SJCRH30 (cell line): Measurements from ENCODE around the gene NEU4. TPM values are rescaled to one million over a fixed set of nuclear protein-coding genes. Genes with fewer than 3 reads are reported as not detected.
"Not testable (repeated sequence)": the region's sequence is repeated elsewhere in the genome, so short reads cannot be mapped to it uniquely, and the experiment has no call there.

Source experiments
- DNase-seq, 2 experiments: peaks; one replicate each; pipeline ENCODE4 v3.0.0-alpha.2; 2015 to 2020
- H3K27ac ChIP-seq: fragments of 250-450 bp; sonication (Bioruptor Pico); 2 replicates; pipeline ENCODE4 v1.5.1; 2020; ENCODE audit warnings: mild to moderate bottlenecking, moderate library complexity
- H3K27me3 ChIP-seq: fragments of 250-450 bp; sonication (Bioruptor Pico); 2 replicates; pipeline ENCODE4 v1.5.1; 2020; ENCODE audit warnings: mild to moderate bottlenecking, moderate library complexity
- H3K36me3 ChIP-seq: fragments of 250-450 bp; sonication (Bioruptor Pico); 2 replicates; pipeline ENCODE4 v1.5.1; 2020; ENCODE audit warnings: mild to moderate bottlenecking, moderate library complexity
- H3K4me1 ChIP-seq: fragments of 250-450 bp; sonication (Bioruptor Pico); 2 replicates; pipeline ENCODE4 v1.5.1; 2020; ENCODE audit warnings: mild to moderate bottlenecking, moderate library complexity
- H3K4me3 ChIP-seq: fragments of 250-450 bp; sonication (Bioruptor Pico); 2 replicates; pipeline ENCODE4 v1.5.1; 2020; ENCODE audit warnings: mild to moderate bottlenecking, moderate library complexity
- H3K9me3 ChIP-seq: fragments of 250-450 bp; sonication (Bioruptor Pico); replicated peaks from 2 replicates; pipeline ENCODE4 v1.5.1; 2020; ENCODE audit warnings: mild to moderate bottlenecking, moderate library complexity
- total RNA-seq: library from RNA; depleted of rRNA; stranded (reverse); fragments of >200 nt; shearing (Covaris generic); gene quantifications from 2 replicates; pipeline ENCODE4 v1.2.3, GENCODE V29; 2014

The NEU4 gene
- total RNA-seq, 1 experiment from 2014 or later, result 6.8 TPM

GRCh38 chr2:241788135-241788534, 20.9 kb upstream of the NEU4 start:
- Histone ChIP-seq H3K4me3 (no peak overlapping the region), H3K36me3 (no peaks in the 10 kb centered on the region), H3K9me3 (peaks cover 6% of the 10 kb centered on the region), H3K27ac (no peak overlapping the region), H3K4me1 (no peaks in the 10 kb centered on the region), H3K27me3 (no peaks in the 10 kb centered on the region)
- no peak for DNase-seq

DNA sequence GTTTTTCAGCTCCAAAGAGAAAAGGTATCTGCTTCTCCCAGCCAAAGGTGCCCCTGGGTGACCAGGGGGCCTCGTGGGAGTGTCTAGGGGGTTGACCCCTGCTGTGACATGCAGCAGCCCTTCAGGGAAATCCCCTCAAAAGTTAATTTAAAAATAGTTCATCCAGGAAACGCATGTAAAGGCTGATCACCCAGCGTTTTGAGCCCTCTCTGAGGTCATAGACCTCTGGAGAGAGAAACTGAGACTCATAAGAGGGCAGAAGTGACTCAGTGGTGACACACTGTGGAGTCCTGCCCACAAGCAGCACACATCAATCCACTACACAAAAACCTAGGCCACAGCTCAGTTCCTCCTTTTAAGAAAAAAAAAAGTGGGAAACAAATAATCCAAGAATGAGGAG, 20.4 kb upstream of the NEU4 start:
- no peak for DNase-seq
- peaks cover 1% of the 10 kb centered on the region; the same call in 1 of the 2 replicates for H3K9me3 ChIP-seq

GRCh38 chr2:241791385-241791784, 17.6 kb upstream of the NEU4 start:
- not testable (repeated sequence) for H3K27me3 ChIP-seq, H3K4me1 ChIP-seq, H3K4me3 ChIP-seq, DNase-seq, H3K36me3 ChIP-seq, H3K27ac ChIP-seq, H3K9me3 ChIP-seq

More for the DNA sequence above, 20.4 kb upstream of the NEU4 start:
- Histone ChIP-seq H3K4me3 (no peak overlapping the region), H3K27ac (no peak overlapping the region), H3K4me1 (no peaks in the 10 kb centered on the region), H3K27me3 (no peaks in the 10 kb centered on the region), H3K36me3 (no peaks in the 10 kb centered on the region)

GRCh38 chr2:241793385-241793784, 15.6 kb upstream of the NEU4 start:
- Histone ChIP-seq H3K4me1 (no peaks in the 10 kb centered on the region), H3K9me3 (no peaks in the 10 kb centered on the region), H3K36me3 (no peaks in the 10 kb centered on the region), H3K4me3 (no peak overlapping the region), H3K27ac (no peak overlapping the region), H3K27me3 (peaks cover 6% of the 10 kb centered on the region; the same call in 1 of the 2 replicates)
- no peak for DNase-seq

GRCh38 chr2:241794250-241794823, 14.7 kb upstream of the NEU4 start:
- no peak for DNase-seq
- H3K36me3 ChIP-seq, result no peaks in the 10 kb centered on the region
- H3K27ac ChIP-seq, result no peak overlapping the region
- H3K9me3 ChIP-seq, result no peaks in the 10 kb centered on the region
- peaks cover 6% of the 10 kb centered on the region; the same call in 1 of the 2 replicates for H3K27me3 ChIP-seq
- H3K4me1 ChIP-seq, result no peaks in the 10 kb centered on the region
- H3K4me3 ChIP-seq, result no peak overlapping the region

DNA sequence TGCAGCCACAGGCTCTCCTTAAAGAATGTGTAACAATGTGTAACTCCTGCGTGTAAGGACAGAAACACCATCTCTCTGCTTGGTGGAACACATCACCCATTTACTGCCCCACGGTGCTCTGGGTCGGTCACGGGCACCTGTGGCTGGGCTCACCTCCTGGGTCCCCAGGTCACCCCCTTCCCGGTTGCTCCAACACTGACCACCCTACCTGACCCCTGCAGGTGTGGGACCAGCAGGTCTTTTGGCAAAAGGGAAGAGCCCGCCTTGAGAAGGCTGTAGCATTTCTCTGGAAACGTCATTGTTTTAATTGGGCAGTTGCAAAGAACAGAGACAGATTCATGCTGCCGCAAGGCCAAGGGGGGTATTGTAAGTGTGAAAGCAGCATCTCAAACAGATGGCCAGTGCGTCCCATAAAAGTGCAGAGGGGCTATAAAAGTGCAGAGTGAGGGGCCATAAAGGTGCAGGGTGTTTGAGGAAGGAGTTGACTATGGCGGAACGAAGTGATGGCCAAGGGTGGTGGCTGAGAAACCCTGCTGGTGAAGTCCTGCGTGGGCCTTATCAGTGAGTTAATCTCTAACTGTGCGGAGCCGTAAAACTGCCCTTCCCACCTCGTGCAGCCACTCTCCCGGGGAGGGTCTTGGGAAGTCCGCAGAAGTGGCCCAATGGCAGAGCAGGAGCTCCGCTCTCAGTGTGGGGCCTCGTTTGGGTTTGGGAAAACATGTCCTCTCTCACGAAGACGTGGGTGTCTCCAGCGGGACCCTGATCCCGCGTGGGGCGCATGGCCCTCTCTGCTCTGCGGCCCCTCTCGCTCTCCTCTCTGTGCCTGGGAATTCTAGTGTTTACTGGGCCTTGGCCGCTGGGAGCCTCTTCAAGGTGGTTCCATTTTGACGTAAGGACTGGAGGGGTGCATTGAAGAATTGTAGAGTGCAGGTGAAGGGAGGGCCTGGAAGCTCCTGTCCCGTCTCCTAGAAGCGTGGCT, 13.7 kb upstream of the NEU4 start:
- no peak overlapping the region for H3K27ac ChIP-seq
- H3K9me3 ChIP-seq, result no peaks in the 10 kb centered on the region
- no peak for DNase-seq
- H3K4me1 ChIP-seq, result no peaks in the 10 kb centered on the region
- no peak overlapping the region for H3K4me3 ChIP-seq
- peaks cover 6% of the 10 kb centered on the region; the same call in 1 of the 2 replicates for H3K27me3 ChIP-seq
- no peaks in the 10 kb centered on the region for H3K36me3 ChIP-seq

DNA sequence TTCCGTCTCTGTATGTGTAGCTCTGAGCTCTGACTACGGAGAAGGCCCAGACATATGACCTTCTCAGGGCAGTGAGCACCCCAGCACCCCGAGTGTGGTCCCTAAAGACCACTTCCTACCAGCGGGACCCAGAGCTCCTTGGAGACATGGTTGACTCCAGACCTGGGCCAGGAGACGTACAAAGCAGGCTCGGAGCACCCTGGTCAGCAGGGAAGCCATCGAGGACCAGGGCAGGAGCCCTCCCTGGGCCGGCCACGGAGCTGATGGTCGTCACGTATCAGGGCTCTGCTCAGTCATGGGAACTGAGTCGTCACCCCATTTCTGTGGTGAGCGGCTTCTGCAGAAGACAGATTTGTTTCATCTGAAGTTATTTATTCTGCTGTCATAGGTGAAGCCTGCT, 12.8 kb upstream of the NEU4 start:
- H3K9me3 ChIP-seq, result no peaks in the 10 kb centered on the region
- H3K4me1 ChIP-seq, result no peaks in the 10 kb centered on the region
- H3K36me3 ChIP-seq, result no peaks in the 10 kb centered on the region
- H3K27me3 ChIP-seq, result peaks cover 9% of the 10 kb centered on the region; the same call in 1 of the 2 replicates
- H3K27ac ChIP-seq, result no peak overlapping the region
- DNase-seq, result no peak
- H3K4me3 ChIP-seq, result no peak overlapping the region

DNA sequence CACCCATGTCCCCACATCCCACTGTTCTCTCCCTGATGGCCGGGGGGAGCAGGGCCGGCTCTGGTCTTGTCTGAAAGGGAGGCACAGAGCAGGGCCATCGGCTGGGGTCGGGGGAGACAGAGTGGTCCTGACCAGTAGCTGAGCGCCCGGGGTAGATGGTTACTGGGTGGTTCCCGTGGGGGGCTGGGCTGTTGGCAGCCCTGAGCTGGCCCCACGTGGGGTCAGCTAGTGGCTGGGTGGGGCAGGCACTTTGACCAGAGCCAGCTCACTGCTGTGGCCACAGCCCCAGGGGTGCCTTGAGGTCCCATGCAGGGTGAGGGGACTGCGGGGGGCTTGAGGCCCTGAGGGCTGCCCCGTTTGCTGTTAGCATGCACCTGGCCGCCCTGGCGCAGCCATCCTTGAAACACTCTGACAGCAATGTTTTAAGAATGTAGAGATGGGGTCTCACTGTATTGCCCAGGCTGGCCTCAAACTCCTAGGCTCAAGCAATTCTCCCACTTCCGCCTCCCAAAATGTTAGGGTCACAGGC, 12.3 kb upstream of the NEU4 start:
- Histone ChIP-seq H3K4me3 (no peak overlapping the region), H3K36me3 (no peaks in the 10 kb centered on the region), H3K4me1 (no peaks in the 10 kb centered on the region), H3K27me3 (peaks cover 9% of the 10 kb centered on the region; the same call in 1 of the 2 replicates), H3K27ac (no peak overlapping the region), H3K9me3 (no peaks in the 10 kb centered on the region)
- DNase-seq, result no peak

DNA sequence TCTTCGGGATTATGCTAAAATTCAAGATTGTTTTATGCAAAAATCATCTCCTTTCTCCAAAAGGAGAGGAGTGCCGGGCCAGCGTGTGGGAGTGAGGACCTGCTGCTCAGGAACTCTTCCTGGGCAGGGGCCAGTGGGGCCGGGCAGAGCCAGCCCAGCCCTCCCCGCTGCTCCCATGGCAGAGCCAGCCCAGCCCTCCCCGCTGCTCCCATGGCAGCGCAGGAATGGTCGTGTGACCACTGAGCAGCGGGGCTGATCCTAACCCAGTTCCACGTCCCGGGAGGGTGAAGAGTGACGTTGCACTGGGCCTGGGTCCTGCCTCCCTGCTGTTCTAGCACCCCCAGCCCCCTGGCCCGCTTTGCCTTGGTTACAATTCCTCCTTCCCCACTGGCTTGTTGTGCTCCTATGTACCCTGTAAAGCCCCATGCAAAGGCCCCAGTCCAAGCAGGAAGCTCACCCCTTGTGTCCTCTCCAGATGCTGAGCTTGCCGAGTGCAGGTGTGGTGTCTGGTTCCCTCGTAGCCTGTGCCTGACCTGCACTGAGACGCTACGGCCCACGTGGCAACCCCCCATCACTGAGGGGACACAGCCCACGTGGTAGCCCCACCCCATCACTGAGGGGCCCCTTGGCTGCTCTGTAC, 11.4 kb upstream of the NEU4 start:
- no peaks in the 10 kb centered on the region for H3K9me3 ChIP-seq
- no peak for DNase-seq
- no peaks in the 10 kb centered on the region for H3K4me1 ChIP-seq
- H3K36me3 ChIP-seq, result no peaks in the 10 kb centered on the region
- H3K27me3 ChIP-seq, result peaks cover 9% of the 10 kb centered on the region; the same call in 1 of the 2 replicates
- no peak overlapping the region for H3K27ac ChIP-seq
- no peak overlapping the region for H3K4me3 ChIP-seq

GRCh38 chr2:241798081-241798630, 10.8 kb upstream of the NEU4 start:
- peak in 1 of 2 experiments; percentile 7 for DNase-seq

GRCh38 chr2:241798631-241799521, 10.1 kb upstream of the NEU4 start:
- no peak for DNase-seq

More at GRCh38 chr2:241798081-241798630, 10.8 kb upstream of the NEU4 start:
- Histone ChIP-seq H3K4me3 (no peak overlapping the region), H3K4me1 (no peaks in the 10 kb centered on the region), H3K36me3 (no peaks in the 10 kb centered on the region), H3K27ac (no peak overlapping the region), H3K27me3 (peaks cover 9% of the 10 kb centered on the region; the same call in 1 of the 2 replicates), H3K9me3 (no peaks in the 10 kb centered on the region)

DNA sequence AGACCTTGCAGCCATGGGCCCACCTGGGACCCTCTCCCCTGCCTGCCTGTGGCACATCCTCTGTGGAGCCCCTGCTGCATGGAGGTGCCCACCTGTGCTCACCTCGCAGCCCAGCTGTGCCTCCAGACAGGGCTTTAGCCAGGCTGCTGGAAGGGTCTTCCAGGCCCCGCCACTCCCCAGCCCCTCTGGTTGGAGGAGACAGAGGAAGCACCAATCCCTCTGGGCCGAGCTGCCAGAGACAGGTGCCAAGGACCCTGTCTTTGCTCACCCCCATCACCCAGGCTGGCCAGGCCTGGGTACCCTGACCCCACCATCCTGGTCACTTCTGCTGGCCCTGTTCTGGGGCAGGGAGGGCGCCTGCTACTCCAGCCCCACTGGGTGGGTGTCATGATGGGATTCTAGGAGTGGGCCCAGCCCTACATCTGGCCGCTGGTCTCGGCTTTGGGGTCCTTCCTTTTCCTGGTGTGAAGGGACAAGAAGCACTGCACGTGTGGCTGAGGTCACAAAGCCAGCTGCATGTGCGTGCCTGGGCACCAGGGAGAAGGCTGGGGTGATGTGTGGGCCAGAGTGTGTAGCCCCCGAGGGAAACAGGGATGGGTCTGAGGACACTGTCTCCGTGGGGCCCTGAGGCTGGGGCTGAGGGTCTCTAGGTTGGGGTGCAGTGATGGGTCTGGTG, 9.3 kb upstream of the NEU4 start:
- Histone ChIP-seq H3K4me3 (no peak overlapping the region), H3K9me3 (no peaks in the 10 kb centered on the region)

More at GRCh38 chr2:241798631-241799521, 10.1 kb upstream of the NEU4 start:
- Histone ChIP-seq H3K27ac (no peak overlapping the region), H3K27me3 (peaks cover 9% of the 10 kb centered on the region; the same call in 1 of the 2 replicates), H3K4me3 (no peak overlapping the region), H3K36me3 (no peaks in the 10 kb centered on the region), H3K9me3 (no peaks in the 10 kb centered on the region), H3K4me1 (no peaks in the 10 kb centered on the region)

DNA sequence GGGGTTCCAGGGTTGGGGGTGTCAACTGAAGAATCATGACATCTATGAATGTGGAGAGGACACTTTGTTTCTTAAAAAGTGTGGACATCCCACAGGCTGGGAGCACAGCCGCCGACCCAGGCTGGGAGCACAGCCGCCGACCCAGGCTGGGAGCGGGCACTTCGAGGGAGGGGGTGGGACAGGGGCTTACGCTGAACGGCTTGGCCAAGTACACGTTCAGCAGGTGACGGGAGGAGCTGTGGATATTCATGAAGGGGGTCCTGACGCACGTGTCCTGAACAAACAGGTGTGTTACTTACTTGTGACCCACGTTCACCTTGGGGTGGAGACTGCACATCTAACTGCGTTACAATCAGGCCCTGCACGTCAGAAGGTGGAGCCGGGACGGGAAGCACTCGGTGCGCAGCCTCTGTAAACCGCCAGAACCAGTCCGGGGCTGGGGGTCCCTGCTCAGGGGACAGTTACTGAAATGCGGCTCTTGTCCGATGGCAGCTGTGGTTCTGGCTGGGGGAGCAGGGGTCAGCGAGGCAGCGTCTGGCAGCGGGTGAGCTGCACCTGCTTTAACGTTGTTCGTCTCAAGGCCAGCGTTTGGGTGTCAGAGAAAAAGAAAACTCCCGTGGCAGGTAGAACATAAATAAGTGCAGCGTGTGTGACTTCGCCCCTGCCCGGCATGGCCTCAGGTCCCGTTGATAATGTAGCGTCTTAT, 8.6 kb upstream of the NEU4 start:
- H3K27ac ChIP-seq, H3K27me3 ChIP-seq, H3K4me1 ChIP-seq, H3K4me3 ChIP-seq, H3K36me3 ChIP-seq, DNase-seq, H3K9me3 ChIP-seq: not testable (repeated sequence)

More for the DNA sequence above, 9.3 kb upstream of the NEU4 start:
- Histone ChIP-seq H3K27ac (no peak overlapping the region), H3K27me3 (peaks cover 9% of the 10 kb centered on the region; the same call in 1 of the 2 replicates), H3K4me1 (no peaks in the 10 kb centered on the region), H3K36me3 (no peaks in the 10 kb centered on the region)
- no peak for DNase-seq
